Ishikawa (cell line): Measurements from ENCODE around the gene ADPRS.

Experiments used
- CREB1 ChIP-seq: IDR thresholded peaks from 2 replicates; pipeline ENCODE4 v1.6.1; 2012; ENCODE audit warnings: low read depth
- RAD21 ChIP-seq: IDR thresholded peaks from 2 replicates; pipeline ENCODE4 v1.6.1; 2012; ENCODE audit warnings: low read depth
- REST ChIP-seq: IDR thresholded peaks from 2 replicates; pipeline ENCODE4 v1.6.1; 2012; ENCODE audit warnings: low read depth, mild to moderate bottlenecking
- TF ChIP-seq, protein P1 (sequence below): IDR thresholded peaks from 2 replicates; pipeline ENCODE4 v1.6.1; 2012

DNA sequence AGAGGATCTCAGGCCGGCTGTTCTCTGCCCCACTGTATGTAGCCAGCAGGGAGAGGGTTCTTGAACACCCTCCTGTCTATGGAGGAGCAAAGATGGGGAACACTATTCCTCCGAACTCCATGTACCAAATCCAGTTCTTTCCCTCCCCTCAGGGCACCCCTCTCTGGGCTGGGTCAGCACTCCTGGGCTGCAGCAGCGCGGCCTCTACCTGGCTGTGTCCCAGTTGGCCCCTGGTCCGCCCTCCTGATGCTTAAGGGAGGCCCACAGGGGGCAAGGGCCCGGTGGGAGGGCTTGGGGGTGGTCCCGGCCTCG is 471 bp upstream of the ADPRS start:
- TF ChIP-seq, protein P1, sequence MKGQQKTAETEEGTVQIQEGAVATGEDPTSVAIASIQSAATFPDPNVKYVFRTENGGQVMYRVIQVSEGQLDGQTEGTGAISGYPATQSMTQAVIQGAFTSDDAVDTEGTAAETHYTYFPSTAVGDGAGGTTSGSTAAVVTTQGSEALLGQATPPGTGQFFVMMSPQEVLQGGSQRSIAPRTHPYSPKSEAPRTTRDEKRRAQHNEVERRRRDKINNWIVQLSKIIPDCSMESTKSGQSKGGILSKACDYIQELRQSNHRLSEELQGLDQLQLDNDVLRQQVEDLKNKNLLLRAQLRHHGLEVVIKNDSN: no peak
- TF ChIP-seq RAD21 (no peak), CREB1 (no peak), REST (no peak)
